ENCODE measurements around the gene POU2AF3. TPM values are rescaled to one million over a fixed set of nuclear protein-coding genes. Genes with fewer than 3 reads are reported as not detected.
A peak's percentile ranks its signal among the peaks of the same experiment; 100 is the strongest.

POU2AF3 gene
- total and polyA plus RNA-seq, 11 donors: 0.15 to 2.1 (median 0.54) TPM; not detected in 5

- H3K4me3 ChIP-seq: no peak overlapping the region
- intact Hi-C loops (cut with DNase I): no loop called here
- 96 to 98% (median 97%) methylated on average over 2 of the region's 2 CpGs for WGBS, 4 donors
- TF ChIP-seq, protein P1, sequence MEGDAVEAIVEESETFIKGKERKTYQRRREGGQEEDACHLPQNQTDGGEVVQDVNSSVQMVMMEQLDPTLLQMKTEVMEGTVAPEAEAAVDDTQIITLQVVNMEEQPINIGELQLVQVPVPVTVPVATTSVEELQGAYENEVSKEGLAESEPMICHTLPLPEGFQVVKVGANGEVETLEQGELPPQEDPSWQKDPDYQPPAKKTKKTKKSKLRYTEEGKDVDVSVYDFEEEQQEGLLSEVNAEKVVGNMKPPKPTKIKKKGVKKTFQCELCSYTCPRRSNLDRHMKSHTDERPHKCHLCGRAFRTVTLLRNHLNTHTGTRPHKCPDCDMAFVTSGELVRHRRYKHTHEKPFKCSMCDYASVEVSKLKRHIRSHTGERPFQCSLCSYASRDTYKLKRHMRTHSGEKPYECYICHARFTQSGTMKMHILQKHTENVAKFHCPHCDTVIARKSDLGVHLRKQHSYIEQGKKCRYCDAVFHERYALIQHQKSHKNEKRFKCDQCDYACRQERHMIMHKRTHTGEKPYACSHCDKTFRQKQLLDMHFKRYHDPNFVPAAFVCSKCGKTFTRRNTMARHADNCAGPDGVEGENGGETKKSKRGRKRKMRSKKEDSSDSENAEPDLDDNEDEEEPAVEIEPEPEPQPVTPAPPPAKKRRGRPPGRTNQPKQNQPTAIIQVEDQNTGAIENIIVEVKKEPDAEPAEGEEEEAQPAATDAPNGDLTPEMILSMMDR (IDR thresholded peaks at IDR 0.05): no peak
- TF ChIP-seq POLR2A (IDR thresholded peaks at IDR 0.05): no peak
- H3K9me3 ChIP-seq: no peaks in the 10 kb centered on the region
- peaks cover 0 to 12% (median 0%) of the 10 kb centered on the region in 12 donors for H3K4me1 ChIP-seq
- H3K36me3 ChIP-seq: no peaks in the 10 kb centered on the region
- ATAC-seq (no peak), DNase-seq (no peak)
- H3K27me3 ChIP-seq: no peaks in the 10 kb centered on the region
- no peak overlapping the region for H3K27ac ChIP-seq
Observed at GRCh38 chr11:111322534-111322933, 24.2 kb downstream of the POU2AF3 start.

GRCh38 chr11:111324277-111324720 is 26.0 kb downstream of the POU2AF3 start:
- intact Hi-C loops (cut with DNase I): no loop called here
- Histone ChIP-seq H3K4me1 (peaks cover 0 to 21% (median 0%) of the 10 kb centered on the region in 12 donors), H3K27me3 (no peaks in the 10 kb centered on the region), H3K9me3 (no peaks in the 10 kb centered on the region), H3K36me3 (no peaks in the 10 kb centered on the region), H3K27ac (peak overlapping the region in 1 of 12 donors; percentile 31), H3K4me3 (no peak overlapping the region)
- no peak for DNase-seq
- ATAC-seq: no peak
- TF ChIP-seq POLR2A (IDR thresholded peaks at IDR 0.05): no peak
- TF ChIP-seq, protein P1 (IDR thresholded peaks at IDR 0.05): no peak
- 47 to 59% (median 48%) methylated on average over 5 of the region's 5 CpGs for WGBS, 4 donors

GRCh38 chr11:111325259-111325658 is 26.9 kb downstream of the POU2AF3 start:
- Histone ChIP-seq H3K27me3 (no peaks in the 10 kb centered on the region), H3K9me3 (no peaks in the 10 kb centered on the region), H3K4me1 (peaks cover 0 to 26% (median 0%) of the 10 kb centered on the region in 12 donors), H3K4me3 (no peak overlapping the region), H3K36me3 (no peaks in the 10 kb centered on the region), H3K27ac (no peak overlapping the region)
- no peak for ATAC-seq
- no peak for DNase-seq
- 93 to 94% (median 93%) methylated on average over 5 of the region's 5 CpGs for WGBS, 4 donors
- TF ChIP-seq, protein P1 (IDR thresholded peaks at IDR 0.05): no peak
- no peak for TF ChIP-seq POLR2A (IDR thresholded peaks at IDR 0.05)
- intact Hi-C loops (cut with DNase I): no loop called here

GRCh38 chr11:111326824-111327223 is 28.5 kb downstream of the POU2AF3 start:
- no peak overlapping the region for H3K4me3 ChIP-seq
- intact Hi-C loops (cut with DNase I): no loop called here
- no peaks in the 10 kb centered on the region for H3K27me3 ChIP-seq
- no peaks in the 10 kb centered on the region for H3K36me3 ChIP-seq
- ATAC-seq (no peak), DNase-seq (no peak)
- 82 to 94% (median 94%) methylated on average over 4 of the region's 4 CpGs for WGBS, 4 donors
- no peaks in the 10 kb centered on the region for H3K9me3 ChIP-seq
- TF ChIP-seq POLR2A (IDR thresholded peaks at IDR 0.05): no peak
- TF ChIP-seq, protein P1 (IDR thresholded peaks at IDR 0.05): no peak
- H3K4me1 ChIP-seq: peaks cover 0 to 32% (median 0%) of the 10 kb centered on the region in 12 donors
- no peak overlapping the region for H3K27ac ChIP-seq
